ENCODE results near the gene ADAMTS10.

The ADAMTS10 gene

GRCh38 chr19:8607386-8607785 lies 3.1 kb downstream of the ADAMTS10 start:
- Histone ChIP-seq H3K27me3 (peaks cover 12% of the 10 kb centered on the region), H3K4me3 (ENCODE audit: low read depth, low read length) (no peak overlapping the region), H3K36me3 (no peaks in the 10 kb centered on the region), H3K9me3 (no peaks in the 10 kb centered on the region; the same call in 1 of the 2 replicates), H3K4me1 (no peaks in the 10 kb centered on the region)
- no peak for DNase-seq
- no peak for TF ChIP-seq CTCF (IDR thresholded peaks at IDR 0.05; ENCODE audit: low read depth, low read length)

GRCh38 chr19:8605514-8605913 lies 5.0 kb downstream of the ADAMTS10 start:
- Histone ChIP-seq H3K36me3 (no peaks in the 10 kb centered on the region), H3K9me3 (no peaks in the 10 kb centered on the region; the same call in 1 of the 2 replicates), H3K4me3 (ENCODE audit: low read depth, low read length) (no peak overlapping the region), H3K27me3 (peaks cover 12% of the 10 kb centered on the region), H3K4me1 (no peaks in the 10 kb centered on the region)
- TF ChIP-seq CTCF (IDR thresholded peaks at IDR 0.05; ENCODE audit: low read depth, low read length) = no peak
- DNase-seq = no peak

DNA sequence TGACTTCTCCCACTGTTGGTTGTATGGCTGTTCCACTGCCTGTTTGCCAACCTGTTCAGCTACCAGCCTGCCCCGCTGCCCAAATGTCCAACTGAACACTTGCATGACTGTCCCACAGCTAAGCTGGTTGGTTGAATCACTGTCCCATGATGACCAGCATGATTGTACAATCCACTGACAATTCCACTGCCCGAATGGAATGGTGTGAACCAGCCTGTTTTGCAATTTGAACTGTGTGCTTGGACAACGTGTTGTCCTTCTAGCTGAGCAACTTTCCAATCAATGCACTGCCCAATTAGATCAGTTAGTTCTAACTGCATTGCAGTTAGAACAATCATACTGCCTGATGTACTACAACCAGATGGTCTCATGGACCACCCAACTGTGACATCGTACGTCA lies 8.7 kb downstream of the ADAMTS10 start:
- Histone ChIP-seq H3K4me3 (ENCODE audit: low read depth, low read length) (no peak overlapping the region), H3K27me3 (no peaks in the 10 kb centered on the region)

GRCh38 chr19:8600816-8601215 lies 9.7 kb downstream of the ADAMTS10 start:
- H3K27me3 ChIP-seq = no peaks in the 10 kb centered on the region
- no peak overlapping the region for H3K4me3 ChIP-seq (ENCODE audit: low read depth, low read length)
- no peaks in the 10 kb centered on the region for H3K4me1 ChIP-seq
- no peak for DNase-seq
- H3K36me3 ChIP-seq = no peaks in the 10 kb centered on the region
- H3K9me3 ChIP-seq = no peaks in the 10 kb centered on the region; the same call in 1 of the 2 replicates
- no peak for TF ChIP-seq CTCF (IDR thresholded peaks at IDR 0.05; ENCODE audit: low read depth, low read length)

More for the DNA sequence above, 8.7 kb downstream of the ADAMTS10 start:
- no peaks in the 10 kb centered on the region; the same call in 1 of the 2 replicates for H3K9me3 ChIP-seq
- no peak for TF ChIP-seq CTCF (IDR thresholded peaks at IDR 0.05; ENCODE audit: low read depth, low read length)
- no peak for DNase-seq
- H3K4me1 ChIP-seq = no peaks in the 10 kb centered on the region
- no peaks in the 10 kb centered on the region for H3K36me3 ChIP-seq

DNA sequence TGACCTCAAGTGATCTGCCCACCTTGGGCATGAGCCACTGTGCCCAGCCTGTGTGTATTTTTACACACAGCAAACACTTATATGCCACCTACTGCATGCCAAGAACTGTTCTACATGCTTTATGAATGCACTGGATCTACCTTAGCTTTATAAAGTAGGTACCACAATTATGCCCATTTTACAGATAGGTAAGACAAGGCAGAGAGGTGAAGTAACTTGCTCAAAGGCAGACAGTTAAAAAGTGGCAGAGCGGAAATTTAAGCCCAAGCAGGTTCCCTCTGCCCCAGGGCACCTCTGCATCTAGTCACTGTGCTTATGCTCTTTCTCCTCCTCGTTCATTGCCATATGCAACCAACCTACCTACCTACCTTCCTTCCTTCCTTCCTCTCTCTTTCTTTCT lies 10.5 kb downstream of the ADAMTS10 start:
- H3K36me3 ChIP-seq = no peaks in the 10 kb centered on the region
- H3K4me1 ChIP-seq = no peaks in the 10 kb centered on the region
- no peak for TF ChIP-seq CTCF (IDR thresholded peaks at IDR 0.05; ENCODE audit: low read depth, low read length)
- H3K27me3 ChIP-seq = no peaks in the 10 kb centered on the region
- no peak overlapping the region for H3K4me3 ChIP-seq (ENCODE audit: low read depth, low read length)
- DNase-seq = no peak
- H3K9me3 ChIP-seq = no peaks in the 10 kb centered on the region; the same call in 1 of the 2 replicates

- no peak for TF ChIP-seq CTCF (IDR thresholded peaks at IDR 0.05; ENCODE audit: low read depth, low read length)
- no peaks in the 10 kb centered on the region for H3K4me1 ChIP-seq
- DNase-seq = no peak
Measured at GRCh38 chr19:8596168-8596567, 14.3 kb downstream of the ADAMTS10 start.

More at GRCh38 chr19:8596168-8596567, 14.3 kb downstream of the ADAMTS10 start:
- Histone ChIP-seq H3K9me3 (no peaks in the 10 kb centered on the region), H3K36me3 (no peaks in the 10 kb centered on the region), H3K27me3 (no peaks in the 10 kb centered on the region), H3K4me3 (ENCODE audit: low read depth, low read length) (no peak overlapping the region)

Data from BE2C (cell line).